ENCODE results near the gene ERVV-1.

Gene ERVV-1

GRCh38 chr19:53045536-53045935 lies 31.8 kb downstream of the ERVV-1 start:
- Histone ChIP-seq H3K27ac (no peak overlapping the region), H3K4me3 (no peak overlapping the region)
- TF ChIP-seq CTCF (IDR thresholded peaks at IDR 0.05), result no peak
- no peak for DNase-seq (ENCODE audit: low spot score)

- Histone ChIP-seq H3K4me3 (no peak overlapping the region), H3K27ac (no peak overlapping the region)
- no peak for TF ChIP-seq CTCF (IDR thresholded peaks at IDR 0.05)
- no peak for DNase-seq (ENCODE audit: low spot score)
These were observed 33.7 kb downstream of the ERVV-1 start for GRCh38 chr19:53047379-53047778.

GRCh38 chr19:53055117-53055516 lies 41.4 kb downstream of the ERVV-1 start:
- no peak overlapping the region for H3K4me3 ChIP-seq
- TF ChIP-seq CTCF (IDR thresholded peaks at IDR 0.05), result no peak
- no peak for DNase-seq (ENCODE audit: low spot score)

GRCh38 chr19:53057904-53058580 lies 44.3 kb downstream of the ERVV-1 start:
- Histone ChIP-seq H3K4me3 (no peak overlapping the region), H3K27ac (no peak overlapping the region)
- no peak for DNase-seq (ENCODE audit: low spot score)
- TF ChIP-seq CTCF (IDR thresholded peaks at IDR 0.05), result no peak

More at GRCh38 chr19:53055117-53055516, 41.4 kb downstream of the ERVV-1 start:
- H3K27ac ChIP-seq, result no peak overlapping the region

Data from coronary artery (tissue), 2 donors.